ENCODE measurements around the gene BRD2. TPM values are rescaled to one million over a fixed set of nuclear protein-coding genes. Genes with fewer than 3 reads are reported as not detected.

The BRD2 gene
- total RNA-seq, 1 experiment from 2014 or later, result 121 TPM

DNA sequence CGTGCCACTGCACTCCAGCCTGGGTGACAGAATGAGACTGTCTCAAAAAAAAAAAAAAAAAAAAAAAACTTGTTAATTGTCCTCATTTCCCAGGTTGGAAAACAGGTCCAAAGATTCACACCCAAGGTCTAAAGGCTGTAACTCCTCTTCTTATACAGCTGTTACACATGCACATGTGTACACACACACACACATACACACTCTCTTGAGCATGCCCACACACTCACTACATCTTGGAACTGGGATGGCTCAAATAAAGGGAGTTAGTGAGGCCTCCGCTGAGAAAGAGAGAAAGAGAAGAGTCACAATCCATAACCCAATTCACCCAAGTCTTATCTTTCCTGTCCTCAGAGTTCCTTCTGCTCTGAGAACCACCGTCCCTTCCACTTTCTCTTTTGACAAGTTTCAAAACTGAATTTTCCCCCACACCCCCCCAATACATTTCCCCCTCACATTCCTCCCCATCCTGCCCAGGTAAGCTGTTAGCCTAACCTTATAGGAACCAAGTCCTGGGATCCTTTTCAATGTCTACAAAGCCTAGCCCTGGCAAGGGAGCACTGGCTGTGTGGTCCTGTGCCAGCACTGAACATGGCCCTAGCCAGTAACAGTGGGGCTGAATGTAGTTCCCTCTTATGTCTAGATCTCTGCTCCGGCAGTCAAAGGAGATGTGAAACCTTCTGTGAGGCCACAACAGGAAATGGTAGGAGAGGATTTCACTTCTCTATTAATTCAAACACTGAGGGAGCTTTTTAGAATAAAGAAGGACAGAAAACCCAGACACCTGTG lies 24.3 kb upstream of the BRD2 start:
- no peak for DNase-seq
- Histone ChIP-seq H3K36me3 (replicated peaks; ENCODE audit: control insufficient read depth, insufficient read depth, low read length) (no peaks in the 10 kb centered on the region), H3K27me3 (ENCODE audit: control insufficient read depth, insufficient read depth, low read length) (no peaks in the 10 kb centered on the region), H3K4me3 (ENCODE audit: insufficient read depth, low read depth, low read length) (no peak overlapping the region)

DNA sequence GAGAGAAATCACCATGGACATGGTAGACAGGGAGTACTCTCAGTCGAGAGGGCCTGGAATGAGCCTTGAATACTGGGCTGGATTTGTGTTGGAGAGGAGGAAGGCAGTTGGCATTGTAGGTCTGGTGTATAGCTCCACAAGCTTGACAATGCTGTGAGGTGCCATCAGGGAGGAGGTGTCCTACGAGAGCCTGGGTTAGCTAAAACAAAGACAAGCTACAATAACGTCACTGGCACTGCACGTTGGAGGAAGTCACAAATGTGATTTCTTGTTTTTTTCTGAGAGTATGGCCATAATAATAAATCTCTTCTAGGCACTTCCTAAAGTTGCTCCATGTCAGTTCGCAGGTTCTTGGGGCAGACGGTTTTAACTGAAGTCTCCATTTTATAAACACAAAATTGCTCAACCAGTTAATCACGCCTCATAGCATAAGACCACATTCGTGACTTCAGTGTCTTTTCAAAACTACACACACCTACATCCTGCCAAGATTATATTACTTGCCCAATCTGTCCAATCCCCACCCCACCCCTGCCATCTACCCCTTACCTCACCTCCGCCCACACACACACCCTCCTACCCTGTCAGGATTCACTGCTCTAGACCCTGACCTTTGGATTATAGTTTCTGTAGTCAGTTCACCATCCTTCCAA lies 23.2 kb upstream of the BRD2 start:
- H3K36me3 ChIP-seq (replicated peaks; ENCODE audit: control insufficient read depth, insufficient read depth, low read length), result no peaks in the 10 kb centered on the region
- no peak overlapping the region for H3K4me3 ChIP-seq (ENCODE audit: insufficient read depth, low read depth, low read length)
- no peak for DNase-seq
- H3K27me3 ChIP-seq (ENCODE audit: control insufficient read depth, insufficient read depth, low read length), result no peaks in the 10 kb centered on the region

DNA sequence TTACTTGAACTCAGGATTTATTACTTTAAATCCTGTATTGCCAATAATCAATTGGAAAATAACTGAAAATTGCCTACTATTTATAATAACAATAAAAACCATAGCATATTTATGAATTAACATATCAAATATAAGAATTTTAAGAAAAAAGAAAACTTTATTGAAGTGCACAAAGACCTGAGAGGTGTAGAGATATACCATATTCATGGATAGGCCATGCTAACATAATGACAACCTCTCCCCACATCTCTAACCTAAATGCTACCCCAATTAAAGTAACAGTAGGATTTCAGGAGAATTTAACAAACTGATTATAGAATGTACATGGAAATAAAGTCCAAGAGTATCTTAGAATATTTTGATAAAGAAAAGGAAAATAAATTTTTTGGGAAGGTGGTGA lies 22.4 kb upstream of the BRD2 start:
- no peak for DNase-seq
- H3K27me3 ChIP-seq (ENCODE audit: control insufficient read depth, insufficient read depth, low read length), result no peaks in the 10 kb centered on the region
- no peak overlapping the region for H3K4me3 ChIP-seq (ENCODE audit: insufficient read depth, low read depth, low read length)
- H3K36me3 ChIP-seq (replicated peaks; ENCODE audit: control insufficient read depth, insufficient read depth, low read length), result no peaks in the 10 kb centered on the region

GRCh38 chr6:32946893-32947292 lies 21.5 kb upstream of the BRD2 start:
- DNase-seq, result no peak
- H3K27me3 ChIP-seq (ENCODE audit: control insufficient read depth, insufficient read depth, low read length), result no peaks in the 10 kb centered on the region
- H3K36me3 ChIP-seq (replicated peaks; ENCODE audit: control insufficient read depth, insufficient read depth, low read length), result no peaks in the 10 kb centered on the region
- H3K4me3 ChIP-seq (ENCODE audit: insufficient read depth, low read depth, low read length), result no peak overlapping the region

GRCh38 chr6:32947552-32948465 lies 20.6 kb upstream of the BRD2 start:
- no peak overlapping the region for H3K4me3 ChIP-seq (ENCODE audit: insufficient read depth, low read depth, low read length)
- H3K27me3 ChIP-seq (ENCODE audit: control insufficient read depth, insufficient read depth, low read length), result no peaks in the 10 kb centered on the region
- no peaks in the 10 kb centered on the region for H3K36me3 ChIP-seq (replicated peaks; ENCODE audit: control insufficient read depth, insufficient read depth, low read length)
- peak; percentile 33 for DNase-seq

DNA sequence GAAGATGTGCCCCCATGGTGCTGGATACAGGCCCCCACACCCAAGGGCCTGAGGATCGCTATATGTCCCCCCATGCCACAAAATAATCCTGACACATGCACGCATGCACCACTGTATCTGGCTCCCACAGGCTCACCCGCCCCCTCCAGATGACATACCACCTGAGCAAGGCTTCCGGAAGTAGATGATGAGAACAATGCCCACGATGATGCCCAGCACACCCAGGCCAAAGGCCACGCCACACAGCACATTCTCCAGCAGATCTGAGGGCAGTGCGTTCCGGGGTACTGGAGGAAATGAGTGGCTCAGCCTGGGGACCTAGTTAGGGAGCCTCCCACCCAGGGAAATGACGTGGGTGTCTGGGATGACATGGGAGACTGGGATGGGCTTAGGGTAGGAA lies 19.3 kb upstream of the BRD2 start:
- H3K4me3 ChIP-seq (ENCODE audit: insufficient read depth, low read depth, low read length), result no peak overlapping the region
- no peak for DNase-seq
- H3K27me3 ChIP-seq (ENCODE audit: control insufficient read depth, insufficient read depth, low read length), result no peaks in the 10 kb centered on the region
- no peaks in the 10 kb centered on the region for H3K36me3 ChIP-seq (replicated peaks; ENCODE audit: control insufficient read depth, insufficient read depth, low read length)

- no peaks in the 10 kb centered on the region for H3K27me3 ChIP-seq (ENCODE audit: control insufficient read depth, insufficient read depth, low read length)
- no peak for DNase-seq
- H3K4me3 ChIP-seq (ENCODE audit: insufficient read depth, low read depth, low read length), result no peak overlapping the region
- H3K36me3 ChIP-seq (replicated peaks; ENCODE audit: control insufficient read depth, insufficient read depth, low read length), result no peaks in the 10 kb centered on the region
Observed at GRCh38 chr6:32950010-32950409, 18.4 kb upstream of the BRD2 start.

- H3K27me3 ChIP-seq (ENCODE audit: control insufficient read depth, insufficient read depth, low read length), result no peaks in the 10 kb centered on the region
- no peak overlapping the region for H3K4me3 ChIP-seq (ENCODE audit: insufficient read depth, low read depth, low read length)
- no peak for DNase-seq
- H3K36me3 ChIP-seq (replicated peaks; ENCODE audit: control insufficient read depth, insufficient read depth, low read length), result no peaks in the 10 kb centered on the region
Observed at GRCh38 chr6:32950449-32950848, 17.9 kb upstream of the BRD2 start.

DNA sequence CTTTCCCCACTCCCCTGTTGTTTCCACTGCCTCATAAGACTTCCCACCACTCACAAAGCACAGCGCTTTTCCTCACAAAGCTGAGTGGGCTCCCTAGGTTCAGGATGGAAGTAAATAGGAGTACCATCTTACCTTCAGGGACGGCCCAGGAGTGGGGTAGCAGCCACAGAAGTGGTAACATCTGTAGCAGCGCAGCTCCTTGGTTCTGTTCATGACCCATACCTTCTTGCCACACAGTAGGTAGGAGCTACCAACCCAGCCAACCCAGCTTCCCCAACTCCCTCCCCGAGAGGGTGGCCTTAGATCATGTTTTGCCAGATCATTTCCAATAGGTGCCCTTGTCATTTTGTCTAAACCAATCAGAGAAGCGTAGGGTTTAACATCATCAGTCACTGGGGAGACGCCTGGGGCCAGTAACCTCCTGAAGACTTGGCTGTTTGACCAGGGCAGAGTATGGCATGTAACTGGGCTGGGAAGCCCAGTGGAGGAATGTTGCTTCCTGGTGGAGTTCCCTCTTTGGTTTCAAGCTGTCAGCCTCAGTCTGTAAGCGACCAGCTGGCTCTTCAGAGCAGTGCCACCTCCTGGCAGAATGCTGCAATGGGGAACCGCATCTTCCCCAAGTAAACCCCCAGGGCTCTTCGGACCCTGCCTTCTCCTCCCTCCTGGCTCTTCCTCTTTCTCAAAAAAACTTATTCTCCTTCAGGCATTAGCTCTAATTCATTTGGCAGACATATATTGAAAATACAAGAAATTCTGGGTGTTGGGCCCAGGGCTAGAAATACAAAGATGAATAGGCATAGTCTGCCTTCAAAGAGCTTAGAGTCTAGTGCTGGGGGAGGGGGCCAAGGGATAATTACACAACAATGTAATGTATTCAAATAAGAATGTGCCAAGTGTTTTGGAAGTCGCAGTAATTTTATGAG lies 15.3 kb upstream of the BRD2 start, which contains the start of gene HLA-DMA:
TSS of gene HLA-DMA (minus strand) at position 281 of the 923 bp plus-strand sequence. CDS start at position 220, 61 bp downstream.
- Histone ChIP-seq H3K27me3 (ENCODE audit: control insufficient read depth, insufficient read depth, low read length) (no peaks in the 10 kb centered on the region), H3K4me3 (ENCODE audit: insufficient read depth, low read depth, low read length) (no peak within 1 kb of the TSS)
- DNase-seq, result peak; percentile 40

DNA sequence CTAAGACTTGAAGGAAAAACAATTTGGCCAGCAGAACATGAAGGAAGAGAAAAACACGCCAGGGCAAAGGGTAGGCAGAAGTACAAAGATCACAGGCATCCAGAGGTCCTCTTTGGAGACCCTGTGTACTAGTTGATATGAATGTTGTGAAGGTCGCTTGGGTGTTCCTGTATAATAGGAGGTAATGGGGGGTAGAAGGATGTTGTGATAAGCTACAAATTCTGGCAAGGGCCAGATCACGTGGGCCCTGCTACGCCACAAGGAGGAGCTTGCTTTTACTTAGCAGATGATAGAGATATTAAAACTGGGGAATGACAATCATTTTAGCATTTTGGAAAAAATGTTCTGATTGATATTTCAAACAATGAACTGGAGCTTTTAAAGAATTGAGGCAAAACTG lies 14.6 kb upstream of the BRD2 start:
- Histone ChIP-seq H3K36me3 (replicated peaks; ENCODE audit: control insufficient read depth, insufficient read depth, low read length) (no peaks in the 10 kb centered on the region), H3K27me3 (ENCODE audit: control insufficient read depth, insufficient read depth, low read length) (no peaks in the 10 kb centered on the region), H3K4me3 (ENCODE audit: insufficient read depth, low read depth, low read length) (no peak overlapping the region)
- DNase-seq, result no peak

More for the DNA sequence above, 15.3 kb upstream of the BRD2 start, which contains the start of gene HLA-DMA:
- no peaks in the 10 kb centered on the region for H3K36me3 ChIP-seq (replicated peaks; ENCODE audit: control insufficient read depth, insufficient read depth, low read length)

- Histone ChIP-seq H3K4me3 (ENCODE audit: insufficient read depth, low read depth, low read length) (no peak overlapping the region), H3K36me3 (replicated peaks; ENCODE audit: control insufficient read depth, insufficient read depth, low read length) (no peaks in the 10 kb centered on the region), H3K27me3 (ENCODE audit: control insufficient read depth, insufficient read depth, low read length) (no peaks in the 10 kb centered on the region)
- DNase-seq, result no peak
Observed at GRCh38 chr6:32954267-32954666, 14.1 kb upstream of the BRD2 start.

DNA sequence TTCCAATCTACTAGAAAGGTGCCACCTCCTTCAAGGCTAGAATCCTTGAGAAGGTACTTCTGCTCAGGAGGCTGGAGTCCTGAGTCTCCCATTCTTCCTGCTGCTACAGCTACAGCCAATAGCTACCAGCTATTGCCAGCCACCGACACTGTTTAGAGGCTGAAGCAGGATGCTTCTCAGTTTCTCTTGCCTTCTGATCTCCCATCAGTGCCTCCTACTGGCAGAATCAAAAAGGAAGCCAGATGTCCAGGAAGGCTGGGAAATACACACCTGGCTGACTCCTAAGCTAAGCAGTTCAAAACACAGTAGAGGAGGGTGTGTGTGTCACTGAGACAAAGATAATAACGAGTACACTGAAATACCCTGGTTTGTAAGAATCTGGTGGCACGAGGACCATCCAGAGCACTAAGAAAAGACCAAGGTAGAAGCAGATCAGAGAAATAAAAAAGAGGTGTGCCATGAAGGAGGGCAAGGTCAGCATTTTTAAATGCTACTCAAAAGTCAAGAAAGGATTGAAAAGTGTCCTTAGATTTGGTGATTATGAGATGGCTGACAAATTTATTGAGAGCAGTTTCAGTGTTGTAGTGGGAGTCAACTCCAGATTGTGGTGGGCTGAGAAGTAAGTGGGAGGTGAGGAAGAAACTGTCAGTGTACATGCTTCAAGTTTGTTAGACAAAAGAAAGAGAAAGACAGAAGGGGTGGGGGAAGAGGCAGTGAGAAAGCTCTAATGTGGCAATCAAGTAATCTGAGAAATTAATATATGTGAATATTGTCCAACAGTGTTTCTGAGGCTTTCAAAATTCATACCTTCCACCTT lies 13.2 kb upstream of the BRD2 start:
- DNase-seq, result peak; percentile 39
- no peaks in the 10 kb centered on the region for H3K27me3 ChIP-seq (ENCODE audit: control insufficient read depth, insufficient read depth, low read length)
- no peaks in the 10 kb centered on the region for H3K36me3 ChIP-seq (replicated peaks; ENCODE audit: control insufficient read depth, insufficient read depth, low read length)
- H3K4me3 ChIP-seq (ENCODE audit: insufficient read depth, low read depth, low read length), result no peak overlapping the region

- H3K36me3 ChIP-seq (replicated peaks; ENCODE audit: control insufficient read depth, insufficient read depth, low read length), result no peaks in the 10 kb centered on the region
- no peak for DNase-seq
- no peak overlapping the region for H3K4me3 ChIP-seq (ENCODE audit: insufficient read depth, low read depth, low read length)
- H3K27me3 ChIP-seq (ENCODE audit: control insufficient read depth, insufficient read depth, low read length), result no peaks in the 10 kb centered on the region
Observed at GRCh38 chr6:32956176-32956575, 12.2 kb upstream of the BRD2 start.

All from H7 (cell line).